ENCODE data around the gene NEURL1B. TPM values are rescaled to one million over a fixed set of nuclear protein-coding genes. Genes with fewer than 3 reads are reported as not detected.

NEURL1B gene
- polyA plus RNA-seq, 1 donor from 2014 or later, result 12.7 TPM

DNA sequence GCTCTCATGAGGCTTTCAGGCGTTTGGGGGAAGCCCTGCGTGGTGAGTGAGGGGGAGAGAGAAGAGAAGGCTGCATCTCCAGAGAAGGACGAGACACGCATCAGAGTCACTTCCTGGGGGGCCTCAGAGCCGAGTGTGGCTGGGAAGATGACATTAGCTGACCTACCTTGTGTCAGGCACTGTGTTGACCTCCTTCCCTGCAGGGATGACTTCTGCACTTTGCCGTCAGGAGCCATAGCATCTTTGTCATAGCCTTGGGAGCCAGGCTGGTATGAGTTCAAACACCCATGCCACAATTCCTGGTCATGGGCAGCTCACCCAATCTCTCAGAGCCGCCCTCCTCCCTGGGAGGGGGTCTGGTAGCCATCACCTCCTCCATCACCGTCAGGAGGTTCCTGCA is 17.3 kb downstream of the NEURL1B start:
- Histone ChIP-seq H3K4me3 (ENCODE audit: low read length) (no peak overlapping the region), H4K20me1 (ENCODE audit: insufficient read depth) (no peaks in the 10 kb centered on the region), H3K36me3 (ENCODE audit: insufficient read depth, low read length) (no peaks in the 10 kb centered on the region), H3K27ac (ENCODE audit: low read length) (no peak overlapping the region), H3K9me2 (ENCODE audit: insufficient read depth, low read length) (no peaks in the 10 kb centered on the region), H3F3A (ENCODE audit: insufficient read depth, low read length, poor library complexity, severe bottlenecking) (no peaks in the 10 kb centered on the region), H3K27me3 (ENCODE audit: insufficient read depth, low read depth, low read length) (no peaks in the 10 kb centered on the region), H3K9ac (ENCODE audit: low read length) (no peak overlapping the region), H3K9me3 (ENCODE audit: low read length) (peaks cover 6% of the 10 kb centered on the region), H3K4me2 (ENCODE audit: low read length) (no peak overlapping the region), H3K79me2 (replicated peaks; ENCODE audit: insufficient read depth, low read length) (no peaks in the 10 kb centered on the region), H2AFZ (ENCODE audit: low read depth, low read length) (no peak overlapping the region)
- TF ChIP-seq, protein P1, sequence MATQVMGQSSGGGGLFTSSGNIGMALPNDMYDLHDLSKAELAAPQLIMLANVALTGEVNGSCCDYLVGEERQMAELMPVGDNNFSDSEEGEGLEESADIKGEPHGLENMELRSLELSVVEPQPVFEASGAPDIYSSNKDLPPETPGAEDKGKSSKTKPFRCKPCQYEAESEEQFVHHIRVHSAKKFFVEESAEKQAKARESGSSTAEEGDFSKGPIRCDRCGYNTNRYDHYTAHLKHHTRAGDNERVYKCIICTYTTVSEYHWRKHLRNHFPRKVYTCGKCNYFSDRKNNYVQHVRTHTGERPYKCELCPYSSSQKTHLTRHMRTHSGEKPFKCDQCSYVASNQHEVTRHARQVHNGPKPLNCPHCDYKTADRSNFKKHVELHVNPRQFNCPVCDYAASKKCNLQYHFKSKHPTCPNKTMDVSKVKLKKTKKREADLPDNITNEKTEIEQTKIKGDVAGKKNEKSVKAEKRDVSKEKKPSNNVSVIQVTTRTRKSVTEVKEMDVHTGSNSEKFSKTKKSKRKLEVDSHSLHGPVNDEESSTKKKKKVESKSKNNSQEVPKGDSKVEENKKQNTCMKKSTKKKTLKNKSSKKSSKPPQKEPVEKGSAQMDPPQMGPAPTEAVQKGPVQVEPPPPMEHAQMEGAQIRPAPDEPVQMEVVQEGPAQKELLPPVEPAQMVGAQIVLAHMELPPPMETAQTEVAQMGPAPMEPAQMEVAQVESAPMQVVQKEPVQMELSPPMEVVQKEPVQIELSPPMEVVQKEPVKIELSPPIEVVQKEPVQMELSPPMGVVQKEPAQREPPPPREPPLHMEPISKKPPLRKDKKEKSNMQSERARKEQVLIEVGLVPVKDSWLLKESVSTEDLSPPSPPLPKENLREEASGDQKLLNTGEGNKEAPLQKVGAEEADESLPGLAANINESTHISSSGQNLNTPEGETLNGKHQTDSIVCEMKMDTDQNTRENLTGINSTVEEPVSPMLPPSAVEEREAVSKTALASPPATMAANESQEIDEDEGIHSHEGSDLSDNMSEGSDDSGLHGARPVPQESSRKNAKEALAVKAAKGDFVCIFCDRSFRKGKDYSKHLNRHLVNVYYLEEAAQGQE (IDR thresholded peaks at IDR 0.05; ENCODE audit: borderline replicate concordance), result no peak
- TF ChIP-seq MXI1 (conservative IDR thresholded peaks at IDR 0.05; ENCODE audit: poor library complexity, severe bottlenecking), result no peak
- TF ChIP-seq, protein P2, sequence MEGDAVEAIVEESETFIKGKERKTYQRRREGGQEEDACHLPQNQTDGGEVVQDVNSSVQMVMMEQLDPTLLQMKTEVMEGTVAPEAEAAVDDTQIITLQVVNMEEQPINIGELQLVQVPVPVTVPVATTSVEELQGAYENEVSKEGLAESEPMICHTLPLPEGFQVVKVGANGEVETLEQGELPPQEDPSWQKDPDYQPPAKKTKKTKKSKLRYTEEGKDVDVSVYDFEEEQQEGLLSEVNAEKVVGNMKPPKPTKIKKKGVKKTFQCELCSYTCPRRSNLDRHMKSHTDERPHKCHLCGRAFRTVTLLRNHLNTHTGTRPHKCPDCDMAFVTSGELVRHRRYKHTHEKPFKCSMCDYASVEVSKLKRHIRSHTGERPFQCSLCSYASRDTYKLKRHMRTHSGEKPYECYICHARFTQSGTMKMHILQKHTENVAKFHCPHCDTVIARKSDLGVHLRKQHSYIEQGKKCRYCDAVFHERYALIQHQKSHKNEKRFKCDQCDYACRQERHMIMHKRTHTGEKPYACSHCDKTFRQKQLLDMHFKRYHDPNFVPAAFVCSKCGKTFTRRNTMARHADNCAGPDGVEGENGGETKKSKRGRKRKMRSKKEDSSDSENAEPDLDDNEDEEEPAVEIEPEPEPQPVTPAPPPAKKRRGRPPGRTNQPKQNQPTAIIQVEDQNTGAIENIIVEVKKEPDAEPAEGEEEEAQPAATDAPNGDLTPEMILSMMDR (IDR thresholded peaks at IDR 0.05; ENCODE audit: poor library complexity, severe bottlenecking), result no peak
- TF ChIP-seq SMC3 (conservative IDR thresholded peaks at IDR 0.05; ENCODE audit: poor library complexity), result no peak
- no peak for TF ChIP-seq TAF1 (IDR thresholded peaks at IDR 0.05; ENCODE audit: low read depth)
- TF ChIP-seq EP300 (conservative IDR thresholded peaks at IDR 0.05; ENCODE audit: poor library complexity, severe bottlenecking), result no peak
- TF ChIP-seq RAD21 (conservative IDR thresholded peaks at IDR 0.05), result no peak
- TF ChIP-seq POLR2AphosphoS5 (IDR thresholded peaks at IDR 0.05), result no peak
- no peak for TF ChIP-seq EZH2 (IDR thresholded peaks at IDR 0.05; ENCODE audit: borderline replicate concordance, insufficient read depth, low read length, poor library complexity, severe bottlenecking)

DNA sequence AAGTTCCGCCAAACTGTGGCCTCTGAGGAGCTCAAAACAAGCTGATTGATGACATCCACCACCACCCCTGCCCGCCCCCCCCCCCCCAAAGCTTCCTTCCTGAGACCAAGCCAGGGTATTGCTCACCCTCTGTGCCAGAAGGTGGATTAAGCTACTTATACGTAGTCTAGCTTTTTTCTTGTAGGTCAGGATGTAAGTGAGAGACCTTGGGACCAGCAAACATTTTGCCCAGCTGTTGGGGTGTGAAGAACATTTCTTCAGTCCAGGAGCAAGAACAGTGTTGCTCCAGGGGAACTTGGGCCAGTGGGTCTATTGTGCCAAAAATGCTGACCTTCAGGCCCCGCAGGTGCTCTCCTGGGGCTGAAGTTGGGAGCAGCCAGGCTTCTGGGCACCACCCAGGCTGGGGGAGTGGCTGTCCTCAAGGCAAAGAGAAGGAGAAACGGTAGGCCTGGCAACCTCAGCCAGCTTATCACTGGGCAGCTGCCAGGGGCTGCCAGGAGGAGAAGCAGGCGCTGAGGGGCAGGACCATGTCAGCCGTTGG is 18.0 kb downstream of the NEURL1B start:
- Histone ChIP-seq H3K27ac (ENCODE audit: low read length) (no peak overlapping the region), H3K9ac (ENCODE audit: low read length) (no peak overlapping the region)

More for the DNA sequence above, 18.0 kb downstream of the NEURL1B start:
- Histone ChIP-seq H4K20me1 (ENCODE audit: insufficient read depth) (no peaks in the 10 kb centered on the region), H3K4me2 (ENCODE audit: low read length) (no peak overlapping the region), H3K36me3 (ENCODE audit: insufficient read depth, low read length) (no peaks in the 10 kb centered on the region), H3K9me3 (ENCODE audit: low read length) (peaks cover 6% of the 10 kb centered on the region), H3F3A (ENCODE audit: insufficient read depth, low read length, poor library complexity, severe bottlenecking) (no peaks in the 10 kb centered on the region), H3K9me2 (ENCODE audit: insufficient read depth, low read length) (no peaks in the 10 kb centered on the region), H3K27me3 (ENCODE audit: insufficient read depth, low read depth, low read length) (no peaks in the 10 kb centered on the region), H3K4me3 (ENCODE audit: low read length) (no peak overlapping the region), H3K79me2 (replicated peaks; ENCODE audit: insufficient read depth, low read length) (no peaks in the 10 kb centered on the region), H2AFZ (ENCODE audit: low read depth, low read length) (no peak overlapping the region)
- TF ChIP-seq SMC3 (conservative IDR thresholded peaks at IDR 0.05; ENCODE audit: poor library complexity), result no peak
- no peak for TF ChIP-seq RAD21 (conservative IDR thresholded peaks at IDR 0.05)
- TF ChIP-seq EP300 (conservative IDR thresholded peaks at IDR 0.05; ENCODE audit: poor library complexity, severe bottlenecking), result no peak
- TF ChIP-seq, protein P2 (IDR thresholded peaks at IDR 0.05; ENCODE audit: poor library complexity, severe bottlenecking), result no peak
- no peak for TF ChIP-seq TAF1 (IDR thresholded peaks at IDR 0.05; ENCODE audit: low read depth)
- TF ChIP-seq, protein P1 (IDR thresholded peaks at IDR 0.05; ENCODE audit: borderline replicate concordance), result no peak
- no peak for TF ChIP-seq POLR2AphosphoS5 (IDR thresholded peaks at IDR 0.05)
- no peak for TF ChIP-seq EZH2 (IDR thresholded peaks at IDR 0.05; ENCODE audit: borderline replicate concordance, insufficient read depth, low read length, poor library complexity, severe bottlenecking)
